SK-N-SH treated with all-trans-retinoic acid at 6 μM for 48 hours (cell line): Measurements from ENCODE around the gene CTNNA3.

ENCODE experiments used
- ATAC-seq: fragments of 200-7000 bp; cut with Tn5 transposase; 3 replicates; pipeline ENCODE4 v1.9.1; 2020; ENCODE audit warnings: mild to moderate bottlenecking, moderate library complexity
- ARNTL ChIP-seq: fragments of 450-650 bp; formaldehyde crosslinking; IDR thresholded peaks from 2 replicates; pipeline ENCODE4 v1.5.0; 2020; ENCODE audit warnings: low read depth, mild to moderate bottlenecking, moderate library complexity, borderline replicate concordance
- CSDC2 ChIP-seq: fragments of 250-450 bp; sonication (Bioruptor Pico); IDR thresholded peaks from 2 replicates; pipeline ENCODE4 v1.5.0; 2020; ENCODE audit warnings: mild to moderate bottlenecking, moderate library complexity
- GLIS3 ChIP-seq: fragments of 250-450 bp; sonication (Bioruptor Pico); IDR thresholded peaks from 2 replicates; pipeline ENCODE4 v1.5.0; 2020; ENCODE audit warnings: mild to moderate bottlenecking, moderate library complexity
- OSR1 ChIP-seq: fragments of 250-450 bp; sonication (Bioruptor Pico); IDR thresholded peaks from 2 replicates; pipeline ENCODE4 v1.8.0; 2022; ENCODE audit warnings: moderate library complexity, mild to moderate bottlenecking, inconsistent platforms
- PPARA ChIP-seq: fragments of 250-450 bp; sonication (Bioruptor Pico); IDR thresholded peaks from 2 replicates; pipeline ENCODE4 v1.5.0; 2020; ENCODE audit warnings: mild to moderate bottlenecking, borderline replicate concordance
- SNAI2 ChIP-seq: fragments of 250-450 bp; sonication (Bioruptor Pico); IDR thresholded peaks from 2 replicates; pipeline ENCODE4 v1.5.0; 2020; ENCODE audit warnings: mild to moderate bottlenecking, moderate library complexity
- TCF4 ChIP-seq: fragments of 250-450 bp; sonication (Bioruptor Pico); IDR thresholded peaks from 2 replicates; pipeline ENCODE4 v1.8.0; 2021; ENCODE audit warnings: mild to moderate bottlenecking, moderate library complexity, borderline replicate concordance
- TOX ChIP-seq: fragments of 250-450 bp; sonication (Bioruptor Pico); IDR thresholded peaks from 2 replicates; pipeline ENCODE4 v1.8.0; 2021; ENCODE audit warnings: mild to moderate bottlenecking, moderate library complexity, borderline replicate concordance
- ZC3H10 ChIP-seq: fragments of 250-450 bp; sonication (Bioruptor Pico); IDR thresholded peaks from 2 replicates; pipeline ENCODE4 v1.5.1; 2021; ENCODE audit warnings: mild to moderate bottlenecking, moderate library complexity
- ZFP30 ChIP-seq: fragments of 450-650 bp; formaldehyde crosslinking; IDR thresholded peaks from 2 replicates; pipeline ENCODE4 v1.5.0; 2022; ENCODE audit warnings: mild to moderate bottlenecking, moderate library complexity
- ZNF565 ChIP-seq: fragments of 450-650 bp; formaldehyde crosslinking; conservative IDR thresholded peaks from 2 replicates; pipeline ENCODE4 v1.5.0; 2020; ENCODE audit warnings: low read depth, mild to moderate bottlenecking, moderate library complexity
- ZNF70 ChIP-seq: fragments of 450-650 bp; formaldehyde crosslinking; IDR thresholded peaks from 2 replicates; pipeline ENCODE4 v1.5.0; 2020; ENCODE audit warnings: mild to moderate bottlenecking, moderate library complexity
- ZNF8 ChIP-seq: fragments of 450-650 bp; formaldehyde crosslinking; IDR thresholded peaks from 2 replicates; pipeline ENCODE4 v1.5.0; 2020; ENCODE audit warnings: mild to moderate bottlenecking, moderate library complexity
- TF ChIP-seq, protein P1 (sequence below): fragments of 250-450 bp; sonication (Bioruptor Pico); IDR thresholded peaks from 2 replicates; pipeline ENCODE4 v1.8.0; 2021; ENCODE audit warnings: low read depth, mild to moderate bottlenecking, moderate library complexity, borderline replicate concordance
- TF ChIP-seq, protein P2 (sequence below): fragments of 250-450 bp; sonication (Bioruptor Pico); IDR thresholded peaks from 2 replicates; pipeline ENCODE4 v1.8.0; 2020; ENCODE audit warnings: mild to moderate bottlenecking, moderate library complexity, borderline replicate concordance
- TF ChIP-seq, protein P3 (sequence below): fragments of 250-450 bp; sonication (Bioruptor Pico); IDR thresholded peaks from 2 replicates; pipeline ENCODE4 v1.5.0; 2020; ENCODE audit warnings: mild to moderate bottlenecking, moderate library complexity
- TF ChIP-seq, protein P4 (sequence below): fragments of 250-450 bp; sonication (Bioruptor Pico); IDR thresholded peaks from 2 replicates; pipeline ENCODE4 v1.5.1; 2020; ENCODE audit warnings: low read depth, mild to moderate bottlenecking, moderate library complexity

CTNNA3 gene

DNA sequence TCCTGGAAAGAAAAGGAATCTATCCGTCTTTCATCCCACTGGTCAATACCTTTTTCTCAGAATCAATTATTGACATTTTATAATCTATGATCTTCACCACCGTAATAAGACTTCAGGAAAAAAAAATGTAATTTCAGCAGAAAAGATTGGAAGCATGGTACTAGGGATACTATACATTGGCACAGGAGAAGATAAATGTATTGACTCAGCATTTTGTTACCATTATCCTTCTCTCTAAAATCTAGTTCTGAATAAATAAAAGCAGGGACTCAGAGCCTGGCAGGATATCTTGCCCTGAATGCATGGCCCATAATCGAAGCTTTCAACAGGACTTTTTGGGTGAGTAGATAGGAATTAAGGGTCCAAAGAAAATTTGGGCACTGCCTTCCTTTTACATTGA lies 649.5 kb downstream of the CTNNA3 start (continued):
- TF ChIP-seq GLIS3 (no peak), ZNF70 (CRISPR knock-in tag) (no peak), ZNF8 (no peak), CSDC2 (CRISPR knock-in tag) (no peak), OSR1 (CRISPR knock-in tag) (no peak), SNAI2 (no peak), ZNF565 (CRISPR knock-in tag) (no peak)
- TF ChIP-seq, protein P1, sequence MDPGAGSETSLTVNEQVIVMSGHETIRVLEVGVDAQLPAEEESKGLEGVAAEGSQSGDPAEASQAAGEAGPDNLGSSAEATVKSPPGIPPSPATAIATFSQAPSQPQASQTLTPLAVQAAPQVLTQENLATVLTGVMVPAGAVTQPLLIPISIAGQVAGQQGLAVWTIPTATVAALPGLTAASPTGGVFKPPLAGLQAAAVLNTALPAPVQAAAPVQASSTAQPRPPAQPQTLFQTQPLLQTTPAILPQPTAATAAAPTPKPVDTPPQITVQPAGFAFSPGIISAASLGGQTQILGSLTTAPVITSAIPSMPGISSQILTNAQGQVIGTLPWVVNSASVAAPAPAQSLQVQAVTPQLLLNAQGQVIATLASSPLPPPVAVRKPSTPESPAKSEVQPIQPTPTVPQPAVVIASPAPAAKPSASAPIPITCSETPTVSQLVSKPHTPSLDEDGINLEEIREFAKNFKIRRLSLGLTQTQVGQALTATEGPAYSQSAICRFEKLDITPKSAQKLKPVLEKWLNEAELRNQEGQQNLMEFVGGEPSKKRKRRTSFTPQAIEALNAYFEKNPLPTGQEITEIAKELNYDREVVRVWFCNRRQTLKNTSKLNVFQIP (CRISPR knock-in tag), result no peak
- TF ChIP-seq, protein P2, sequence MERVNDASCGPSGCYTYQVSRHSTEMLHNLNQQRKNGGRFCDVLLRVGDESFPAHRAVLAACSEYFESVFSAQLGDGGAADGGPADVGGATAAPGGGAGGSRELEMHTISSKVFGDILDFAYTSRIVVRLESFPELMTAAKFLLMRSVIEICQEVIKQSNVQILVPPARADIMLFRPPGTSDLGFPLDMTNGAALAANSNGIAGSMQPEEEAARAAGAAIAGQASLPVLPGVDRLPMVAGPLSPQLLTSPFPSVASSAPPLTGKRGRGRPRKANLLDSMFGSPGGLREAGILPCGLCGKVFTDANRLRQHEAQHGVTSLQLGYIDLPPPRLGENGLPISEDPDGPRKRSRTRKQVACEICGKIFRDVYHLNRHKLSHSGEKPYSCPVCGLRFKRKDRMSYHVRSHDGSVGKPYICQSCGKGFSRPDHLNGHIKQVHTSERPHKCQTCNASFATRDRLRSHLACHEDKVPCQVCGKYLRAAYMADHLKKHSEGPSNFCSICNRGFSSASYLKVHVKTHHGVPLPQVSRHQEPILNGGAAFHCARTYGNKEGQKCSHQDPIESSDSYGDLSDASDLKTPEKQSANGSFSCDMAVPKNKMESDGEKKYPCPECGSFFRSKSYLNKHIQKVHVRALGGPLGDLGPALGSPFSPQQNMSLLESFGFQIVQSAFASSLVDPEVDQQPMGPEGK (CRISPR knock-in tag), result no peak

DNA sequence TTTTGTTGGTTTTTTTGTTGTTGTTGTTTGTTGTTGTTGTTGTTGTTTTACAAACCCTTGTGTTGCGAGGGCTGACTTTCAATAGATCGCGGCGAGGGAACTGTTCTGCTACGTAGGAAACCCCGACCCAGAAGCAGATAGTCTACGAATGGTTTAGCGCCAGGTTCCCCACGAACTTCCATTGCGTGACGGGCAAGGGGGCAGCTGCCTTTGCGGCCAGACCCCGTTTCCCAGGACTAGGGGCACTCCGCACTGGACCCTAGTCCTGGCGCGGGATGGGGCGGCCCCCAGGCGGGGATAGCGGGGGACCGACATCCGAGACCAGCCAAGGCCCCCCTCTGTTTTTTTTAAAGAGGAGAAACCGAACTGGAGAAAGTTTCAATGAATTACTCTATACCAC lies 650.6 kb downstream of the CTNNA3 start:
- ATAC-seq, result no peak
- TF ChIP-seq, protein P2 (CRISPR knock-in tag), result no peak
- TF ChIP-seq PPARA (CRISPR knock-in tag) (no peak), ZNF70 (CRISPR knock-in tag) (no peak), ZNF565 (CRISPR knock-in tag) (no peak), ZFP30 (CRISPR knock-in tag) (no peak), CSDC2 (CRISPR knock-in tag) (no peak), TCF4 (CRISPR knock-in tag) (no peak), OSR1 (CRISPR knock-in tag) (no peak), ZNF8 (no peak)
- TF ChIP-seq, protein P3, sequence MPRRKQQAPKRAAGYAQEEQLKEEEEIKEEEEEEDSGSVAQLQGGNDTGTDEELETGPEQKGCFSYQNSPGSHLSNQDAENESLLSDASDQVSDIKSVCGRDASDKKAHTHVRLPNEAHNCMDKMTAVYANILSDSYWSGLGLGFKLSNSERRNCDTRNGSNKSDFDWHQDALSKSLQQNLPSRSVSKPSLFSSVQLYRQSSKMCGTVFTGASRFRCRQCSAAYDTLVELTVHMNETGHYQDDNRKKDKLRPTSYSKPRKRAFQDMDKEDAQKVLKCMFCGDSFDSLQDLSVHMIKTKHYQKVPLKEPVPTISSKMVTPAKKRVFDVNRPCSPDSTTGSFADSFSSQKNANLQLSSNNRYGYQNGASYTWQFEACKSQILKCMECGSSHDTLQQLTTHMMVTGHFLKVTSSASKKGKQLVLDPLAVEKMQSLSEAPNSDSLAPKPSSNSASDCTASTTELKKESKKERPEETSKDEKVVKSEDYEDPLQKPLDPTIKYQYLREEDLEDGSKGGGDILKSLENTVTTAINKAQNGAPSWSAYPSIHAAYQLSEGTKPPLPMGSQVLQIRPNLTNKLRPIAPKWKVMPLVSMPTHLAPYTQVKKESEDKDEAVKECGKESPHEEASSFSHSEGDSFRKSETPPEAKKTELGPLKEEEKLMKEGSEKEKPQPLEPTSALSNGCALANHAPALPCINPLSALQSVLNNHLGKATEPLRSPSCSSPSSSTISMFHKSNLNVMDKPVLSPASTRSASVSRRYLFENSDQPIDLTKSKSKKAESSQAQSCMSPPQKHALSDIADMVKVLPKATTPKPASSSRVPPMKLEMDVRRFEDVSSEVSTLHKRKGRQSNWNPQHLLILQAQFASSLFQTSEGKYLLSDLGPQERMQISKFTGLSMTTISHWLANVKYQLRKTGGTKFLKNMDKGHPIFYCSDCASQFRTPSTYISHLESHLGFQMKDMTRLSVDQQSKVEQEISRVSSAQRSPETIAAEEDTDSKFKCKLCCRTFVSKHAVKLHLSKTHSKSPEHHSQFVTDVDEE, result no peak
- TF ChIP-seq, protein P1 (CRISPR knock-in tag), result no peak

DNA sequence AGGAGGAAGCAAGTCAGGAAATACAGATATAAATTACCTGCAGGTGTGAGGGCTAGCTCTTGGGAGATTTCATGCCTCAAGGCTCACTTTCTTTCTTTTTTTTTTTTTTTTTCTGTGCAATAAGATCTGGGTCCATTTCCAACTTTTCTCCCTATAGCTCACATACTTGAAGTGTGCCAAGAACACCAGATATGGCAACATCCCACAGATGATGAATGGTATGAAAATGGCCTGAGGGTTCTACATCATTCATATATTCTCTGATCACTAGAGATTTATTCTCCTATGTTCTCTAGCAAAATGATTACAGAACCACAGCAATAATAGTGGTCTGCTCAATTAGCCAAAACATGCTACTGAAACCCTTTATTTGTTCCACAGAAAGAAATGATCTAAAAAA lies 653.0 kb downstream of the CTNNA3 start:
- no peak for ATAC-seq
- TF ChIP-seq ZC3H10 (CRISPR knock-in tag) (no peak), ARNTL (no peak), TOX (CRISPR knock-in tag) (no peak), ZNF565 (CRISPR knock-in tag) (no peak), ZFP30 (CRISPR knock-in tag) (no peak), ZNF8 (no peak), GLIS3 (no peak)
- TF ChIP-seq, protein P4, sequence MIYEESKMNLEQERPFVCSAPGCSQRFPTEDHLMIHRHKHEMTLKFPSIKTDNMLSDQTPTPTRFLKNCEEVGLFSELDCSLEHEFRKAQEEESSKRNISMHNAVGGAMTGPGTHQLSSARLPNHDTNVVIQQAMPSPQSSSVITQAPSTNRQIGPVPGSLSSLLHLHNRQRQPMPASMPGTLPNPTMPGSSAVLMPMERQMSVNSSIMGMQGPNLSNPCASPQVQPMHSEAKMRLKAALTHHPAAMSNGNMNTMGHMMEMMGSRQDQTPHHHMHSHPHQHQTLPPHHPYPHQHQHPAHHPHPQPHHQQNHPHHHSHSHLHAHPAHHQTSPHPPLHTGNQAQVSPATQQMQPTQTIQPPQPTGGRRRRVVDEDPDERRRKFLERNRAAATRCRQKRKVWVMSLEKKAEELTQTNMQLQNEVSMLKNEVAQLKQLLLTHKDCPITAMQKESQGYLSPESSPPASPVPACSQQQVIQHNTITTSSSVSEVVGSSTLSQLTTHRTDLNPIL, result no peak
- TF ChIP-seq, protein P3, result no peak
- TF ChIP-seq, protein P1 (CRISPR knock-in tag), result no peak
- TF ChIP-seq, protein P2 (CRISPR knock-in tag), result no peak
